Endothelial cell (in vitro differentiated cells): ENCODE results near the gene TEC. TPM values are rescaled to one million over a fixed set of nuclear protein-coding genes. Genes with fewer than 3 reads are reported as not detected.

ENCODE experiments used
- DNase-seq: peaks from one replicate; pipeline ENCODE4 v3.0.0; 2021; ENCODE audit warnings: low spot score
- H3K27ac Mint-ChIP-seq: one replicate; pipeline ENCODE4 v1.8.0; 2021; ENCODE audit warnings: mixed read lengths, inconsistent platforms; ENCODE audit not compliant: unreplicated experiment
- H3K27me3 Mint-ChIP-seq: one replicate; pipeline ENCODE4 v1.8.0; 2021; ENCODE audit warnings: mild to moderate bottlenecking, moderate library complexity, mixed read lengths, inconsistent platforms; ENCODE audit not compliant: unreplicated experiment
- H3K36me3 Mint-ChIP-seq: one replicate; pipeline ENCODE4 v1.8.0; 2021; ENCODE audit warnings: mild to moderate bottlenecking, low read depth, mixed read lengths, inconsistent platforms; ENCODE audit not compliant: unreplicated experiment
- H3K4me1 Mint-ChIP-seq: one replicate; pipeline ENCODE4 v1.8.0; 2021; ENCODE audit warnings: mild to moderate bottlenecking, mixed read lengths, inconsistent platforms; ENCODE audit not compliant: unreplicated experiment
- H3K4me3 Mint-ChIP-seq: one replicate; pipeline ENCODE4 v1.8.0; 2021; ENCODE audit warnings: mild to moderate bottlenecking, mixed read lengths, inconsistent platforms; ENCODE audit not compliant: unreplicated experiment
- H3K9me3 Mint-ChIP-seq: one replicate; pipeline ENCODE4 v1.8.0; 2021; ENCODE audit warnings: mixed read lengths, inconsistent platforms; ENCODE audit not compliant: unreplicated experiment
- total RNA-seq: library from RNA; stranded (reverse); fragmentation: NEBNext Ultra II Directional; extraction: Animal tissue kit (Norgen Biotek cat#: 25700); gene quantifications from one replicate; pipeline ENCODE4 v1.2.1, GENCODE V29; 2021; ENCODE audit not compliant: unreplicated experiment
- TF ChIP-seq, protein P1 (sequence below): fragments of 200-600 bp; sonication (generic); IDR thresholded peaks from one replicate; pipeline ENCODE4 v1.5.0; 2021; ENCODE audit warnings: antibody characterized with exemption; ENCODE audit not compliant: unreplicated experiment

The TEC gene
- total RNA-seq, 1 donor from 2014 or later = 1.9 TPM

- no peaks in the 10 kb centered on the region for H3K36me3 Mint-ChIP-seq
- peaks cover 6% of the 10 kb centered on the region for H3K4me1 Mint-ChIP-seq
- TF ChIP-seq, protein P1, sequence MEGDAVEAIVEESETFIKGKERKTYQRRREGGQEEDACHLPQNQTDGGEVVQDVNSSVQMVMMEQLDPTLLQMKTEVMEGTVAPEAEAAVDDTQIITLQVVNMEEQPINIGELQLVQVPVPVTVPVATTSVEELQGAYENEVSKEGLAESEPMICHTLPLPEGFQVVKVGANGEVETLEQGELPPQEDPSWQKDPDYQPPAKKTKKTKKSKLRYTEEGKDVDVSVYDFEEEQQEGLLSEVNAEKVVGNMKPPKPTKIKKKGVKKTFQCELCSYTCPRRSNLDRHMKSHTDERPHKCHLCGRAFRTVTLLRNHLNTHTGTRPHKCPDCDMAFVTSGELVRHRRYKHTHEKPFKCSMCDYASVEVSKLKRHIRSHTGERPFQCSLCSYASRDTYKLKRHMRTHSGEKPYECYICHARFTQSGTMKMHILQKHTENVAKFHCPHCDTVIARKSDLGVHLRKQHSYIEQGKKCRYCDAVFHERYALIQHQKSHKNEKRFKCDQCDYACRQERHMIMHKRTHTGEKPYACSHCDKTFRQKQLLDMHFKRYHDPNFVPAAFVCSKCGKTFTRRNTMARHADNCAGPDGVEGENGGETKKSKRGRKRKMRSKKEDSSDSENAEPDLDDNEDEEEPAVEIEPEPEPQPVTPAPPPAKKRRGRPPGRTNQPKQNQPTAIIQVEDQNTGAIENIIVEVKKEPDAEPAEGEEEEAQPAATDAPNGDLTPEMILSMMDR = no peak
- no peak overlapping the region for H3K4me3 Mint-ChIP-seq
- no peaks in the 10 kb centered on the region for H3K9me3 Mint-ChIP-seq
- no peak for DNase-seq
- no peaks in the 10 kb centered on the region for H3K27me3 Mint-ChIP-seq
- H3K27ac Mint-ChIP-seq = no peak overlapping the region
Measured at GRCh38 chr4:48118081-48118480, 151.6 kb downstream of the TEC start.

DNA sequence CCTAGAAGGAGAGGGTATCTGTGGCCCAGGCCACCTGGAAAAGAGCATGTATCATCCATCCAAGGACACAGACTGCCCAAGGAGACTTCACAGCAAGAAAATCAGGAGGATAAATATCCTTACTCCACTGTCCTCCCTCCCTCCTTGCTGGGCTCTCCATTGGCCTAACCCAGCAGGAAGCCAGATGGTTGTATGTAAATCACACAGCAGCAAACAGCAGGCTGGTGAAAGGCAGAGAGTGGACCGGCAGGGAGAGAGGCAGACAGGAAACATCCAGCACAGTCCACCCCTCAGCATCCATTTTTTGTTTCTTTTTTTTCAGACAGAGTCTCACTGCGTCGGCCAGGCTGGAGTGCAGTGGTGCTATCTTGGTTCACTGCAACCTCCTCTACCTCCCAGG lies 153.1 kb downstream of the TEC start:
- no peak for DNase-seq
- Mint-ChIP-seq H3K4me1 (peaks cover 6% of the 10 kb centered on the region), H3K27me3 (no peaks in the 10 kb centered on the region), H3K4me3 (no peak overlapping the region), H3K27ac (no peak overlapping the region), H3K9me3 (no peaks in the 10 kb centered on the region), H3K36me3 (no peaks in the 10 kb centered on the region)
- TF ChIP-seq, protein P1 = no peak

- Mint-ChIP-seq H3K4me3 (no peak overlapping the region), H3K9me3 (no peaks in the 10 kb centered on the region), H3K27me3 (no peaks in the 10 kb centered on the region), H3K27ac (no peak overlapping the region), H3K4me1 (peaks cover 6% of the 10 kb centered on the region), H3K36me3 (no peaks in the 10 kb centered on the region)
- DNase-seq = no peak
- TF ChIP-seq, protein P1 = no peak
Measured at GRCh38 chr4:48114412-48114811, 155.2 kb downstream of the TEC start.

DNA sequence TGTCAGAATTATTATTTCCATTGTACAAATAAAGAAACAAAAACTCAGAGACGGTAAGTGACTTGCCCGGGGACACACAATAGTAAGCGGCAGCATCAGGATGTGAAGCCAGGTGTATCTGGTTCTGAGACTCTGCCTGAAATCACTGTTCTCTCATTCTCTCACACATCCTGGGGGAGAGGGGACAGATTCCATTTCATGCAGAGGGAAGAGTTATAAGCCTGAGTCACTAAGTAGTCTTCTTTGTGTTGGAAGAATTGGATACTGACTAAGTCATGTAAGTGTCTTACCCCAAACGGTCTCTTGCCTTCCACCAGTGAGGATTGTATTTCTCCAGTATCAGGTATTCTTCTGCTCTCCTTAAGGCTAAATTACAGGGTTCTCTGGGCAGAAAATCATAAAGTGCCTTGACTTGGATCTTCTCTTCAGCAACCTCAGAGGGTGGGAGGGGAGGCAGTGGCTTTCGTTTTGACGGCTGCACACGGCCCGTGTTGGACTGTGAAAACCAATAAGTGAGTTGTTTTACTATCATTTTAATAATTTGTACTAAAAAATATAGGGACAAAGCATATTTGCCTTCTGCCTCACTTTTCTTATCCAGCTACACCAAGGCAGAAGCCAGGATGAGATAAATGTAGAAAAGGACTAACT lies 157.5 kb downstream of the TEC start:
- no peaks in the 10 kb centered on the region for H3K36me3 Mint-ChIP-seq
- no peak overlapping the region for H3K4me3 Mint-ChIP-seq
- DNase-seq = no peak
- no peaks in the 10 kb centered on the region for H3K27me3 Mint-ChIP-seq
- H3K4me1 Mint-ChIP-seq = peaks cover 6% of the 10 kb centered on the region
- H3K9me3 Mint-ChIP-seq = no peaks in the 10 kb centered on the region
- TF ChIP-seq, protein P1 = no peak
- H3K27ac Mint-ChIP-seq = no peak overlapping the region

DNA sequence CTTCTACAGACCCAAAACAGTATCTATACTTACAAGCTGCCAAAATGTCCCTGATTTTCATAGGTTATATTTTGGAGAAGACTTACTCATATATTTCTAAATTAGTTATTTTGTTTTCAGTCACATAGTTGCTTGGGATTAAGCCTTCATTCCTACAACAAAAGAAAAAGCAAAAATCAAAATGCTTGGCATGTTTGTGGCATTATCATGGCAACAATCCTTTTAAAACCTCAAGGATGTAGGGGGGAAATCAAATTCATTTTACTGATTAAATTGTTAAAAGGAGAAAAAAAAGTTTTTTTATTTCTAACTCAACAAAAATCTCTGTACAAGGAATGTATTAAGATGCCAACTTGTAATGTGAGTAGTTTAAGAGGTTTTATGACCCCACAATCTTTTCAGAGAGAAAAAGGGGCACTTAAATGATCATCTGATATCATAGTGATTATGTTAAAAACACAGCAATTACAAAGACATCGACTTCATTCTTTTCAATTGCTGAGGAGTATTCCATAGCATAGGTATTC lies 159.1 kb downstream of the TEC start:
- no peaks in the 10 kb centered on the region for H3K27me3 Mint-ChIP-seq

More for the DNA sequence above, 159.1 kb downstream of the TEC start:
- peaks cover 6% of the 10 kb centered on the region for H3K4me1 Mint-ChIP-seq
- H3K36me3 Mint-ChIP-seq = no peaks in the 10 kb centered on the region
- TF ChIP-seq, protein P1 = no peak
- no peak overlapping the region for H3K27ac Mint-ChIP-seq
- DNase-seq = no peak
- H3K9me3 Mint-ChIP-seq = no peaks in the 10 kb centered on the region
- no peak overlapping the region for H3K4me3 Mint-ChIP-seq
